GM13977 (cell line): ENCODE measurements around the gene SLC40A1.

Source experiments
- DNase-seq: peaks from one replicate; pipeline ENCODE4 v3.0.0; 2012; ENCODE audit warnings: low spot score
- CTCF ChIP-seq: IDR thresholded peaks from 2 replicates; pipeline ENCODE4 v1.5.1; 2012; ENCODE audit warnings: mild to moderate bottlenecking, control low read depth; ENCODE audit not compliant: insufficient read depth; ENCODE audit errors: extremely low read depth, missing control alignments
- in situ Hi-C: fragments of 300-500 bp; cut with MboI; formaldehyde crosslinking; loops from one replicate; pipeline ENCODE4 v1.12.0; 2022; ENCODE audit warnings: low sequenced_read_pairs, low pct_unique_long_range_greater_than_20kb, mixed read lengths, inconsistent platforms; ENCODE audit not compliant: unreplicated experiment

SLC40A1 gene

GRCh38 chr2:189552991-189553404 is 27.6 kb downstream of the SLC40A1 start:
- in situ Hi-C loops, result no loop called here
- DNase-seq, result no peak
- TF ChIP-seq CTCF, result no peak

DNA sequence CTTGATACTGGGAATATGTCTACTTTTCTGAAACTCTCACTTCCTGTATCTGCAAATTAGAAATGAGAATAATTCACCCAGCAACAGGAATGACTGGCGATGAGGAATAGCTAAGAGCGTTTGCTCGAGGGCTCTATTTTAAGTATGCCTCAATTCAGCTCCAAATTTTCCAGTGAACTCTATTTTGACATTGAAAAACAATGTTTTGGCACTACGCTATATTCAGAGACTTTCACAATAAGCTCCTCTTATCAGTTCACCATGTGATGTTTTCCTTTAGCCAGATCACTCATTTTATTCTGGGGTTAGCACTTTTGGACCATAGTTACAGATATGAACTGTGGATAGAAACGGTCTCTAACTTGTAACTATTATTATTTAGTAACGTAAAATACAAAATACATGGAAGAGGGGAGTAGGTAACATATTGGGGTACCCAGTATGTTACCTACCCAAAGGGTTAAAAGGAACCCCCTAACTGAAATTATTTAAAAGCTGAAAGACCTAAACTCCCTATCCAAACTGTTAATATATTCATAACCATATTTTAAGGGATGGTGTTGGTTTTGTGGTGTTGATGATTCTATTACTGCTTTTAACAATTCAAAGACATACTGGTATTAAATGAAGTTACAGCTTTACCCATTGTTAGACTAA is 28.1 kb downstream of the SLC40A1 start:
- DNase-seq, result no peak
- in situ Hi-C loops, result no loop called here

GRCh38 chr2:189551808-189552207 is 28.8 kb downstream of the SLC40A1 start:
- in situ Hi-C loops, result no loop called here
- no peak for TF ChIP-seq CTCF
- no peak for DNase-seq

More for the DNA sequence above, 28.1 kb downstream of the SLC40A1 start:
- no peak for TF ChIP-seq CTCF

DNA sequence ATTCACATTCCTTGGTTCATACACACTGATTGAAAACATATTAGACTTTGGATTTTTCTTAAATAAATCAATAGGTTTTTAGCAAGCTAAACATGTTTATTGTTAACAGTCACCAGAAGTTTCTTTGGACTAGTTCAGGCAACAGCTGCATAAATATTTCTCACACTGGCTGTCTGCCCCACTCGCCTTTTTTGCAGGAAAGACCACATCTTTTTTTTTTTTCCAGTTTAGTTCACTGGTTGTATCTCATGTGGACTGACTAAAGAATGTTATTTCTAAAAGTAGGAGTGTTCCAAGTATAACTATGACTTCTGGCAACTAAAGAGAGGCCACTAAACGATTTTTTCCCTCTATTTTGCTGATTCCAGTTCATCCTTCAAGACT is 31.1 kb downstream of the SLC40A1 start:
- in situ Hi-C loops, result no loop called here
- TF ChIP-seq CTCF, result no peak
- no peak for DNase-seq

DNA sequence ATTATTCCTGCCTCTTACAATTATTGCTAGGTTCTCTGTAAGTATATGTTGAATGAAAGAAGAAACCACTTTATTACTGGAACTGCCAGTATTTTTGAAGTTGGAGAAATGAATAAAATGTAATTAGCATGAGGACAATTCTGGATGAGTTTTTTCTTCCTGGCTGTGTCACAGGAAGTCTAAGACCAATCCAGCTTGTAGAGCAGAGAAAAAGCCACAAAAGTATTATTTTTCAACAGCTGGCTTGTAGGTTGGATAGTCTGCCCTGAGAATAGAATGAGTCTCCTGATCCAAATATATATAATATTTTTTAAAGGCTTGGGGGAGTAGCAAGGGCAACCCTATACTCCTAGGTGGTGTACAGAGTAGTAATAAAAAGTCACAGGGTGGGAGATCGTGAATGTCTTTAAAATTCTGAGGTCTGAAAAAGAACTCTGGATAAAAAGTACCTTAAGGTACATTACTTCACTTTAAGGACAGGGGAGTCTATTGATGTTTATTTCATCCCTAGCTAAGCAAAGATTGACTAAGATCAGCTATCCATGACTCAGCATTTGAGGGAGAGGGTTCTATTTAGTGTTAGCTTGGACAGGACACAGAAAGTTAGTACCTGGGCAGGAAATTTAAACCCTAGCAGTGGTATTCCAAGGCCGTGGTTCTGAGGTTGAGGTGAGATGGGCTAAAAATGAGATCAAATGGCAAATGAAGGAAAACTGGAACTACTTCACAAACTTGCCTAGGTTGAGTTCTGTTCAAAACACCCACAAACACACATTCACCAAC is 31.7 kb downstream of the SLC40A1 start:
- TF ChIP-seq CTCF, result no peak
- in situ Hi-C loops, result no loop called here
- no peak for DNase-seq

GRCh38 chr2:189545418-189545817 is 35.2 kb downstream of the SLC40A1 start:
- in situ Hi-C loops, result no loop called here
- no peak for DNase-seq
- TF ChIP-seq CTCF, result no peak
